ENCODE data around the gene KCNN1.

- TF ChIP-seq POLR2A (IDR thresholded peaks at IDR 0.05) (no peak), CTCF (IDR thresholded peaks at IDR 0.05) (no peak)
Measured at GRCh38 chr19:18008814-18009213, 41.9 kb downstream of the KCNN1 start.

All from testis (tissue), 2 donors.